Liver (tissue), 3 donors: ENCODE results near the gene SP1.
A peak's percentile ranks its signal among the peaks of the same experiment; 100 is the strongest.

Source experiments
- CTCF ChIP-seq: fragments of 150-350 bp; IDR thresholded peaks from 2 replicates; pipeline ENCODE4 v1.5.1; 2017; ENCODE audit warnings: improper control_type of control experiment, low read depth, low read length; ENCODE audit not compliant: missing input control
- GABPA ChIP-seq, 2 donors: IDR thresholded peaks in 1 of 2; conservative IDR thresholded peaks in 1 of 2; 2 replicates each; pipeline ENCODE4 v1.6.1; 2016; ENCODE audit warnings: antibody characterized with exemption in 2 of 2, mild to moderate bottlenecking in 1 of 2, moderate library complexity in 1 of 2
- REST ChIP-seq: IDR thresholded peaks from 2 replicates; pipeline ENCODE4 v1.6.1; 2016; ENCODE audit warnings: antibody characterized with exemption, mild to moderate bottlenecking
- donor health status: healthy.
- donor health status: healthy.

GRCh38 chr12:53352331-53353256, 27.4 kb upstream of the SP1 start:
- TF ChIP-seq REST (no peak), GABPA (IDR thresholded peaks at IDR 0.05 in 1 of 2, conservative IDR thresholded peaks at IDR 0.05 in 1 of 2) (no peak), CTCF (peak; percentile 89)
